ENCODE measurements around the gene MGAT1.
"Not testable (repeated sequence)": the region's sequence is repeated elsewhere in the genome, so short reads cannot be mapped to it uniquely, and the experiment has no call there.

Gene MGAT1

DNA sequence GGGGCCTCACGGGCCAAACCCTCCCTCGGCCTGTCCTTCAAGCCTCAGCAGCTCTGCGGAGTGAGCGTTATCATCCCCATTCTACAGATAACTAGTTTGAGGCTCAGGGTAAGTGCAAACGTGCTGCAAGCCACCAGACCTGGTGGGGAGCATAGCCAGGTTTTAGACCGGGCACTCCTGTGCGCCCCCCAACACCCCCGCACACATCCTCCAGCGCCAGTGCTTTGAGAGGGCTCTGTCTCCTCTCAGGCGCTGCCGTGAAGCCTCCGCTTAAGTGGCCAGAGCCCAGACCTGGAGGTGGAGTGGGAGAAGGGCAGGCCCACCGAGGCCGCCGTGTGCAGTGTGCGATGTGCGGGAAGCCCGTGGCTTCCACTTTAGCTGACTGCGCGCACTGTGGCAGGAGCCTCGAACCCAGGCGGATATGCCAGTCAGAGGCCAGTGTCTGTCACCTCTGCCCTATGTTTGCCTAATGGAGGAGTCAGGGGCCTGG is 1.6 kb upstream of the MGAT1 start:
- DNase-seq (ENCODE audit: low read depth) = no peak

DNA sequence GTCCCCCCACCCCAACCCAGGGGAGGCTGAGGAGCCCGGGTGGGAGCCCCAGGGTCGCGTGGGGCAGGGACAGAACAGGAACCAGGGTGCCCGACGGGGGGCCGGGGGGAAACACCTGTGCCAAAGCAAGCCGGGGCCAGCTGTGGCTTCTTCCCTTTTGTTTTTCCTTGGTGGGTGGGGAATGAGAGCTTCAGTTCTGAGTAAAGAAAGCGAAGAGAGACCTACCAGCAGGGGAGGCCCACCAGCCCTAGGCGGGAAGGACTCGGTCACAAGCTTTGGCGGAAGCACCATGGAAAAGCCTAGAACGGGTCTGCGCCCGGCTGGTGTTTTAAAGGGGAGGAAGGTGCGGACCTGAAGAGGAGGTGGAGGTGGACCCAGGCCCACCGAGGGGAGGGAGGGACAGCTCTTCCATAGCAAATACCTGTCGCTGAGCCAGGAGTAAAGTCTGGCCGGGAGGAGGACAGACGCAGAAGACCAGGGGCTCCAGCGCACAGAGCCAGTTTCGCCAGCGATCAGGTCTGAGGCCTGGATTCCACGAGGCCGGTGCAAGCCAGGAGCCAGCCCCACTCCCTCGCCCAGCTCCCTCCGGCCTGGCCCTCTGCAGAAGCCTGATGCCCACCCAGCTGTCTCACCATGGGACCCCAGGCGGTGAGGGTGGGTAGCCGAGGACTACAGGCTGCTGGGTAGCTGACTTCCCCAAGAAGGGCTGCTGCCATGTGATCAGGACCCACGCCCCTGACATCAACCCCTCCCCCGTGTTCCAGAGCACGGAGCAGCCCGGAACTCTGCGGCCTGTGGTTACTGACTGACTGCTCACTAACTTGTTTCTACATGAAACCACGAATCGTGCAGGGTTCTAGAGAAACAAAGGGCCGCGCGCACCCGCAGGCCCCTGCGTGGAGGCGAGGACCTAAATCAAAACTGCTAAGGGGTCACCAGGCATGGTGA is 849 bp upstream of the MGAT1 start:
- peak; percentile 31 for DNase-seq (ENCODE audit: low read depth)

- no peak for DNase-seq (ENCODE audit: low read depth)
Measured at GRCh38 chr5:180801596-180802324, 846 bp downstream of the MGAT1 start.

DNA sequence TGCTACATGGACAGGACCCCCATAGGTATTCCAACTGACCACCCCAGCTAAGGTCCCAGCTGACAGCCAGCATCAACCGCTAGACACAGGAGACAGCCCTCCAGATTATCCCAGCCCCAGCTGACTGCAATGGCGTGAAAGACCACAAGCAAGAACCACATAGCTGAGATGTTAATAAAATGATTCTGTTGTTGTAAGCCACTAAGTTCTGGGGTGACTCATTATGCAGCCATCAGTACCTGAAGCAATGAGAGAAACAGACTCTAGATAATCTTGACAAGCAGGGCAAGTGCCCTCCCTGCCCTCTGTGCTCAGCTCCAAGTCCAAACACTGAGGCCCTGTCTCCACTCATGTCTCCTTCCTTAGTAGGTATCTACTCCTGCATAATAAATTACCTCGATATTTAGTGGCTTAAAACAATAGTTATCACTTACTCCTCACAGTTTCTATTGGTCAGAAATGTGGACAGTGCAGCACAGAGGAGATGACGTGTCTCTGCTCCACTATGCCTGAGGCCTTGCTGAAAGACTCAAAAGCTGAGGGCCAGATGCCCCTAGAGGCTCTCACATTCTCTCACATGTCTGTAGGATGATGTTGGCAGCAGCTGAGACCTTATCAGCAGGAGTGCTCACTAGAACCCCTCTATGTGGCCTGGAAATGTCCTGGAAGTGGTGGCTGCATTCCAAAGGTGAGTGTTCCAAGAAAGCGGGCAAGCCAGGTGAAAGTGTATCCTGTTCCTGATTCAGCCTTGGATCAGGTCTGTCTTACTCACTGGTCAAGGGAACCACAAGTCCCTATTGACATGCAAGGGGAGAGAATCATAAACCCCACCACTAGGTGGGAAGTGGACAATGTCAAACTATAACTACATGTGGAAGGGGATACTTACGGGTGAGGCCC is 2.5 kb downstream of the MGAT1 start:
- peak; percentile 94 for DNase-seq (ENCODE audit: low read depth)

DNA sequence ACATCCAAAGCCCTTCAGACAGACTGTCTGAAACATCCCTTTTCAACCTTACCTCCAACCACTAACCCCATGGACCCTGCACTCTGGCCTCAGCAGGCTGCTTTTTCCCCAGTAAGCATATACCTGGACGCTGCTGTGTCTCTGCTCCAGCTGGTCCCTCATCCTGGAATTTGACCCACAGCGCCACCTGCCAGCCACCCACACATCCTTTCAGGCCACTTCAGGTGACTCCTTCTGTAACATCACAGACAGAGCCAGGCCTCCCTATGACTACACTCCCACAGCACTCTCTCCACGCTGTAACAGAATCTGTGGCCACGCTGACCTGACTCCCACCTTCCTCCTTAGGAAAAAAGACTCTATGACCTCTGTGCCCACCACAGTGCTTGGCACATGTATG is 3.4 kb downstream of the MGAT1 start:
- no peak for DNase-seq (ENCODE audit: low read depth)

- DNase-seq (ENCODE audit: low read depth) = no peak
Measured at GRCh38 chr5:180798193-180798592, 4.4 kb downstream of the MGAT1 start.

- DNase-seq (ENCODE audit: low read depth) = no peak
Measured at GRCh38 chr5:180797256-180798192, 5.1 kb downstream of the MGAT1 start.

- no peak for DNase-seq (ENCODE audit: low read depth)
Measured at GRCh38 chr5:180795771-180796313, 6.8 kb downstream of the MGAT1 start.

GRCh38 chr5:180792965-180793287 is 9.7 kb downstream of the MGAT1 start:
- no peak for DNase-seq (ENCODE audit: low read depth)

DNA sequence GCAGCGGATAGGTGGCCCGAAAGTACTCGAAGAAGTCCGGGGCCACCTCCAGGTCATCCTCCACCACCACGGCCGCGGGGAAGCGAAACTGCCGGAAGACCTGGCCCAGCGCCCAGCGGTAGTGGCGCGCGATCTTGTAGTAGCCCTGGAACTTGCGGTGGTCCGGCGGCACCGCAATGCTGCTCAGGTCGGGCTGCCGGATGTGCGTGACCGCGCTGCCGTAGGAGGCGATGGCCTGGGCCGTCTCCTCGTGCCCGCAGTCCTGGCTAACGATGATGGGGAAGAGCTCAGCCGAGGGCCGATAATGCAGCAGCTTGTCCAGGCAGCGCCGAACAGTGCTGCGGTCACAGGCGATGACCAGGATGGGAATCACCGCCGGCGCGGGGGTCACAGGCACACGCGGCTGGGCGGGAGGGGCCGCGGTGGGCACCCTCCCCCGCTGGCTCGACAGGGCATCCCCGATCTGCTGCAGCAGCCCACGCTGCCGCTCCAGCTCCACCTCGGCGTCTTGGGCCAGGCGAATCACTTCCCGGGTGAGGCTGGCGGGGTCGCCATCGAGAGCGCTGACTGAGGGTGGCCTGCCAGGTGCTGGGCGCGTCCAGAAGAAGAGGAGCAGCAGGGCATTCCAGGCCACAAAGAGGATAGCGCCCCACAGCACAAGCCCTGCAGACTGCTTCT is 10.2 kb downstream of the MGAT1 start:
- DNase-seq (ENCODE audit: low read depth) = no peak

- no peak for DNase-seq (ENCODE audit: low read depth)
Measured at GRCh38 chr5:180791611-180792213, 10.9 kb downstream of the MGAT1 start.

GRCh38 chr5:180790524-180790923 is 12.1 kb downstream of the MGAT1 start:
- DNase-seq (ENCODE audit: low read depth) = no peak

DNA sequence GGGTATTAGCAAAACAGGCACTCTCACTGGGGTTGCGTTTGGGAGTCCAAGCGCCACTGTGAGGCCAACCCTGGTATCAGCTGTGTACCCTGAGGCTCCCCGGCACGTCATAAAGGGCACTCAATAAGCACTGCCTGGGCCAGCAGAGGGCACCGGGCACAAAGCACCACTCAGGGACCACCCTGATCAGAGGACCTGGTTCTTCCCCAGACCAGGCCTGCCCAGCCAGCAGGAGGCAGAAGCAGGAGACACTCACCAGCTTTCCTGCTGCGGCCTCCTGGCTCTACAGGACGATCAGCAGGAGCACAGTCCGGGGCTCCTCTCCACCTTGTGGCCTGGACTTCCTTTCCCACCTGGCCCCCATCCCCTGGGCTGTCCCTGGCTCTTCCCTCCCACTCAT is 12.6 kb downstream of the MGAT1 start:
- peak; percentile 49 for DNase-seq (ENCODE audit: low read depth)

GRCh38 chr5:180788651-180789410 is 13.8 kb downstream of the MGAT1 start:
- DNase-seq (ENCODE audit: low read depth) = not testable (repeated sequence)

- DNase-seq (ENCODE audit: low read depth) = no peak
Measured at GRCh38 chr5:180787711-180788431, 14.7 kb downstream of the MGAT1 start.

- DNase-seq (ENCODE audit: low read depth) = peak; percentile 27
Measured at GRCh38 chr5:180786531-180787398, 15.8 kb downstream of the MGAT1 start.

- peak; percentile 47 for DNase-seq (ENCODE audit: low read depth)
Measured at GRCh38 chr5:180785794-180786221, 16.8 kb downstream of the MGAT1 start.

Measured in ELR (cell line).